ENCODE results near the gene MEF2C. TPM values are rescaled to one million over a fixed set of nuclear protein-coding genes. Genes with fewer than 3 reads are reported as not detected.

The MEF2C gene
- total RNA-seq, 2 experiments from 2014 or later, result 0.60 to 0.87 TPM

DNA sequence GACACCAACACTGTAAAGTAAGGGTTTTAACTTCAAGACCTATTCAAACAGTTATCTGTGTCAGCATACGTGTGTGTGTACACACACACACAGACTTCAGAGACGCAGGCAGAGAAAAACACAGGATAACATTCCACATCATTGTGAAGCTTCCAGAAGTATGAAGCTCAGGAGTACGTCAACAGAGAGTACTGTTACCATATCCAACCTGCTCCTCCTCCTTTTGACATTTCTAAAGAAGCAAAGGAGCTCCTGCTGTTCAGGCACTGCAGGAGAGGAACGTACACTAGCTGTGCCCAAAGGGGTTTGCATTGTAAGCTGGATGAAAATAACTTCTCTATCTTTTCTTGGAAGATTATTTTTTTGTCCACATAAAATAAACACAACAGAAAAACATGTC is 180.7 kb downstream of the MEF2C start:
- Mint-ChIP-seq H3K27ac (no peak overlapping the region), H3K36me3 (ENCODE audit: low read depth) (no peaks in the 10 kb centered on the region), H3K27me3 (peaks cover 67% of the 10 kb centered on the region), H3K9me3 (no peaks in the 10 kb centered on the region), H3K4me3 (no peak overlapping the region), H3K4me1 (ENCODE audit: low read depth) (no peaks in the 10 kb centered on the region)
- H3K4me3 ChIP-seq (ENCODE audit: low read length), result no peak overlapping the region
- intact Hi-C loops (cut with DNase I, micrococcal nuclease), result no loop called here
- no peaks in the 10 kb centered on the region for H3K36me3 ChIP-seq (ENCODE audit: insufficient read depth, low read length)
- H3K27ac ChIP-seq (ENCODE audit: low read depth in 1 of 2, low read length in 2 of 2), result no peak overlapping the region
- peaks cover 7 to 42% of the 10 kb centered on the region in 2 experiments for H3K27me3 ChIP-seq (ENCODE audit: control insufficient read depth in 1 of 2, insufficient read depth in 2 of 2, low read length in 2 of 2)
- TF ChIP-seq, protein P1, sequence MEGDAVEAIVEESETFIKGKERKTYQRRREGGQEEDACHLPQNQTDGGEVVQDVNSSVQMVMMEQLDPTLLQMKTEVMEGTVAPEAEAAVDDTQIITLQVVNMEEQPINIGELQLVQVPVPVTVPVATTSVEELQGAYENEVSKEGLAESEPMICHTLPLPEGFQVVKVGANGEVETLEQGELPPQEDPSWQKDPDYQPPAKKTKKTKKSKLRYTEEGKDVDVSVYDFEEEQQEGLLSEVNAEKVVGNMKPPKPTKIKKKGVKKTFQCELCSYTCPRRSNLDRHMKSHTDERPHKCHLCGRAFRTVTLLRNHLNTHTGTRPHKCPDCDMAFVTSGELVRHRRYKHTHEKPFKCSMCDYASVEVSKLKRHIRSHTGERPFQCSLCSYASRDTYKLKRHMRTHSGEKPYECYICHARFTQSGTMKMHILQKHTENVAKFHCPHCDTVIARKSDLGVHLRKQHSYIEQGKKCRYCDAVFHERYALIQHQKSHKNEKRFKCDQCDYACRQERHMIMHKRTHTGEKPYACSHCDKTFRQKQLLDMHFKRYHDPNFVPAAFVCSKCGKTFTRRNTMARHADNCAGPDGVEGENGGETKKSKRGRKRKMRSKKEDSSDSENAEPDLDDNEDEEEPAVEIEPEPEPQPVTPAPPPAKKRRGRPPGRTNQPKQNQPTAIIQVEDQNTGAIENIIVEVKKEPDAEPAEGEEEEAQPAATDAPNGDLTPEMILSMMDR (IDR thresholded peaks at IDR 0.05), result no peak
- ATAC-seq (ENCODE audit: poor library complexity) (no peak), DNase-seq (no peak)
- no peaks in the 10 kb centered on the region for H3K4me1 ChIP-seq (ENCODE audit: insufficient read depth, low read length)
- H3K9me3 ChIP-seq (ENCODE audit: control insufficient read depth in 1 of 2, insufficient read depth in 1 of 2, low read length in 2 of 2), result no peaks in the 10 kb centered on the region
- POLR2A ChIA-PET, result no interaction called here
- CTCF ChIA-PET, result no interaction called here

DNA sequence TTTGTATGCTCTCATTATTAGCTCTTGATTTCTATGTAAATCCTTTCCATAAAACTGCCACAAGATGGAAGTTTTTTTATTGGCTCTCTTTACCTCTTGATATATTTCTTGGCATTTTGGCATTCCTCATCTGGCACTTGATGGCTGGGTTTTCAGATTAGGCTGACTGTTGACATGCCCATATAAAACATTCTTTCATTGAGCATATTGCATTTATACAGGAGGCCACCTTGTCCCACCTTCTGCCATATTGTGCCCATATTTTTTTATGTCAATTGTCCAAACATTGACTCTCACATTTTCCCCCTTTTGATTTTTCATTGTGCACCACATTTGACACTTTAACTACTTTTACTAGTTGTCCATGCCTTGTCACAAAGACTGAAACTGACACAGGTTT is 182.9 kb downstream of the MEF2C start:
- intact Hi-C loops (cut with DNase I, micrococcal nuclease), result no loop called here
- no peak overlapping the region for H3K27ac Mint-ChIP-seq
- ATAC-seq (ENCODE audit: poor library complexity), result no peak
- DNase-seq, result no peak
- no peaks in the 10 kb centered on the region for H3K36me3 ChIP-seq (ENCODE audit: insufficient read depth, low read length)
- H3K4me1 Mint-ChIP-seq (ENCODE audit: low read depth), result no peaks in the 10 kb centered on the region
- H3K4me3 Mint-ChIP-seq, result no peak overlapping the region
- no peaks in the 10 kb centered on the region for H3K9me3 ChIP-seq (ENCODE audit: control insufficient read depth in 1 of 2, insufficient read depth in 1 of 2, low read length in 2 of 2)
- H3K27ac ChIP-seq (ENCODE audit: low read depth in 1 of 2, low read length in 2 of 2), result no peak overlapping the region
- CTCF ChIA-PET, result no interaction called here
- H3K36me3 Mint-ChIP-seq (ENCODE audit: low read depth), result no peaks in the 10 kb centered on the region
- POLR2A ChIA-PET, result no interaction called here
- no peaks in the 10 kb centered on the region for H3K9me3 Mint-ChIP-seq
- peaks cover 84% of the 10 kb centered on the region for H3K27me3 Mint-ChIP-seq
- H3K4me3 ChIP-seq (ENCODE audit: low read length), result no peak overlapping the region
- peaks cover 14 to 63% of the 10 kb centered on the region in 2 experiments for H3K27me3 ChIP-seq (ENCODE audit: control insufficient read depth in 1 of 2, insufficient read depth in 2 of 2, low read length in 2 of 2)
- TF ChIP-seq, protein P1 (IDR thresholded peaks at IDR 0.05), result no peak
- no peaks in the 10 kb centered on the region for H3K4me1 ChIP-seq (ENCODE audit: insufficient read depth, low read length)

DNA sequence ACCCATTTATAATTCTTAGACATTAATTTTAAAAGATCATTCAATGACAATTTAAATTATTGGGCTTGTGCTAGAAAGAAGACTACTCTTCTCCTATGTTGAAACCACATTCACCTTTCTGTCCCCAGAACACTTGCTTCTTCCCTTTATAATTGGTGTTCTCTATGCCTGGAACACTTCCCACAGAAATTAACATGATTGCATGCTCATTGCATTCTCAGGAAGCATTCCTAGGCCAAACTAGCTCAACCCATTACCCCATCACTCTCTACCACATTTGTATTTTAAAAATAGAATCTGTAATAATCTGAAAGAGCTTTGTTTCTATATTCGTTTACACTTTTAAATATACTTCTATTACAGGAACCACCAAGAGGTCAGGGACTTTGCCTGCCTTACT is 184.7 kb downstream of the MEF2C start:
- Mint-ChIP-seq H3K9me3 (no peaks in the 10 kb centered on the region), H3K4me3 (no peak overlapping the region), H3K27ac (no peak overlapping the region), H3K4me1 (ENCODE audit: low read depth) (no peaks in the 10 kb centered on the region), H3K36me3 (ENCODE audit: low read depth) (no peaks in the 10 kb centered on the region), H3K27me3 (peaks cover 89% of the 10 kb centered on the region)
- ChIA-PET POLR2A (no interaction called here), CTCF (no interaction called here)
- intact Hi-C loops (cut with DNase I, micrococcal nuclease), result loop anchor here in 1 of 2 experiments (10.0 kb wide), 2 partner anchors 1273 to 1813 kb away; no protein-coding TSS in a partner anchor
- ATAC-seq (ENCODE audit: poor library complexity) (no peak), DNase-seq (no peak)
- H3K27me3 ChIP-seq (ENCODE audit: control insufficient read depth in 1 of 2, insufficient read depth in 2 of 2, low read length in 2 of 2), result peaks cover 29 to 79% of the 10 kb centered on the region in 2 experiments
- H3K4me1 ChIP-seq (ENCODE audit: insufficient read depth, low read length), result no peaks in the 10 kb centered on the region
- H3K4me3 ChIP-seq (ENCODE audit: low read length), result no peak overlapping the region
- no peak overlapping the region for H3K27ac ChIP-seq (ENCODE audit: low read depth in 1 of 2, low read length in 2 of 2)
- TF ChIP-seq, protein P1 (IDR thresholded peaks at IDR 0.05), result no peak
- H3K9me3 ChIP-seq (ENCODE audit: control insufficient read depth in 1 of 2, insufficient read depth in 1 of 2, low read length in 2 of 2), result peaks cover 0 to 4% of the 10 kb centered on the region in 2 experiments
- no peaks in the 10 kb centered on the region for H3K36me3 ChIP-seq (ENCODE audit: insufficient read depth, low read length)
